IPS-18a (cell line): ENCODE results near the gene ZBP1.
A peak's percentile ranks its signal among the peaks of the same experiment; 100 is the strongest.

ENCODE experiments used
- H3K27ac ChIP-seq: one replicate; pipeline ENCODE4 v1.5.1; 2013; ENCODE audit warnings: low read length
- H3K27me3 ChIP-seq: one replicate; pipeline ENCODE4 v1.6.1; 2013; ENCODE audit warnings: mild to moderate bottlenecking, low read length; ENCODE audit not compliant: control insufficient read depth, insufficient read depth
- H3K36me3 ChIP-seq: one replicate; pipeline ENCODE4 v1.6.1; 2013; ENCODE audit warnings: low read depth, low read length; ENCODE audit not compliant: control insufficient read depth
- H3K4me1 ChIP-seq: one replicate; pipeline ENCODE4 v1.6.1; 2013; ENCODE audit warnings: low read depth, low read length; ENCODE audit not compliant: control insufficient read depth
- H3K4me3 ChIP-seq: one replicate; pipeline ENCODE4 v1.5.1; 2013; ENCODE audit warnings: low read length
- H3K9ac ChIP-seq: one replicate; pipeline ENCODE4 v1.6.1; 2013; ENCODE audit warnings: mild to moderate bottlenecking, low read length, moderate library complexity
- H3K9me3 ChIP-seq: one replicate; pipeline ENCODE4 v1.6.1; 2013; ENCODE audit warnings: low read depth, low read length; ENCODE audit not compliant: control insufficient read depth

ZBP1 gene

GRCh38 chr20:57598491-57598890, 21.7 kb downstream of the ZBP1 start:
- no peak overlapping the region for H3K27ac ChIP-seq
- H3K27me3 ChIP-seq, result no peaks in the 10 kb centered on the region

GRCh38 chr20:57598060-57598459, 22.2 kb downstream of the ZBP1 start:
- Histone ChIP-seq H3K9me3 (no peaks in the 10 kb centered on the region), H3K4me3 (no peak overlapping the region), H3K27ac (no peak overlapping the region), H3K9ac (no peak overlapping the region), H3K27me3 (no peaks in the 10 kb centered on the region), H3K4me1 (no peaks in the 10 kb centered on the region), H3K36me3 (no peaks in the 10 kb centered on the region)

More at GRCh38 chr20:57598491-57598890, 21.7 kb downstream of the ZBP1 start:
- Histone ChIP-seq H3K4me1 (no peaks in the 10 kb centered on the region), H3K36me3 (no peaks in the 10 kb centered on the region), H3K4me3 (no peak overlapping the region), H3K9me3 (no peaks in the 10 kb centered on the region), H3K9ac (no peak overlapping the region)

- Histone ChIP-seq H3K36me3 (no peaks in the 10 kb centered on the region), H3K27ac (no peak overlapping the region), H3K4me1 (no peaks in the 10 kb centered on the region), H3K4me3 (peak overlapping the region; percentile 26), H3K27me3 (no peaks in the 10 kb centered on the region), H3K9me3 (no peaks in the 10 kb centered on the region), H3K9ac (no peak overlapping the region)
Measured at GRCh38 chr20:57596998-57597939, 23.0 kb downstream of the ZBP1 start.

GRCh38 chr20:57596358-57596757, 23.9 kb downstream of the ZBP1 start:
- Histone ChIP-seq H3K27ac (no peak overlapping the region), H3K4me3 (no peak overlapping the region), H3K36me3 (no peaks in the 10 kb centered on the region), H3K9me3 (no peaks in the 10 kb centered on the region), H3K27me3 (no peaks in the 10 kb centered on the region), H3K9ac (no peak overlapping the region), H3K4me1 (no peaks in the 10 kb centered on the region)

- Histone ChIP-seq H3K27ac (no peak overlapping the region), H3K36me3 (no peaks in the 10 kb centered on the region), H3K4me3 (no peak overlapping the region), H3K9me3 (no peaks in the 10 kb centered on the region), H3K27me3 (no peaks in the 10 kb centered on the region), H3K9ac (no peak overlapping the region), H3K4me1 (no peaks in the 10 kb centered on the region)
Measured at GRCh38 chr20:57595041-57596030, 24.9 kb downstream of the ZBP1 start.

GRCh38 chr20:57594092-57594951, 25.9 kb downstream of the ZBP1 start:
- no peaks in the 10 kb centered on the region for H3K27me3 ChIP-seq
- H3K9ac ChIP-seq, result no peak overlapping the region
- H3K4me1 ChIP-seq, result no peaks in the 10 kb centered on the region
- H3K36me3 ChIP-seq, result no peaks in the 10 kb centered on the region
- H3K27ac ChIP-seq, result no peak overlapping the region
- no peaks in the 10 kb centered on the region for H3K9me3 ChIP-seq
- no peak overlapping the region for H3K4me3 ChIP-seq

GRCh38 chr20:57593134-57593886, 26.9 kb downstream of the ZBP1 start:
- Histone ChIP-seq H3K27ac (no peak overlapping the region), H3K9ac (no peak overlapping the region), H3K4me1 (no peaks in the 10 kb centered on the region), H3K4me3 (no peak overlapping the region), H3K27me3 (no peaks in the 10 kb centered on the region), H3K9me3 (no peaks in the 10 kb centered on the region), H3K36me3 (no peaks in the 10 kb centered on the region)

- H3K36me3 ChIP-seq, result no peaks in the 10 kb centered on the region
- no peaks in the 10 kb centered on the region for H3K4me1 ChIP-seq
- no peak overlapping the region for H3K4me3 ChIP-seq
- H3K9ac ChIP-seq, result no peak overlapping the region
- no peaks in the 10 kb centered on the region for H3K9me3 ChIP-seq
- no peak overlapping the region for H3K27ac ChIP-seq
- no peaks in the 10 kb centered on the region for H3K27me3 ChIP-seq
Measured at GRCh38 chr20:57592263-57593092, 27.7 kb downstream of the ZBP1 start.

- no peaks in the 10 kb centered on the region for H3K36me3 ChIP-seq
- no peaks in the 10 kb centered on the region for H3K9me3 ChIP-seq
- H3K4me3 ChIP-seq, result no peak overlapping the region
- no peak overlapping the region for H3K27ac ChIP-seq
- no peaks in the 10 kb centered on the region for H3K27me3 ChIP-seq
- H3K9ac ChIP-seq, result no peak overlapping the region
- no peaks in the 10 kb centered on the region for H3K4me1 ChIP-seq
Measured at GRCh38 chr20:57591289-57592229, 28.7 kb downstream of the ZBP1 start.
